ENCODE data around the gene MT1A. TPM values are rescaled to one million over a fixed set of nuclear protein-coding genes. Genes with fewer than 3 reads are reported as not detected.

The MT1A gene
- total and polyA plus RNA-seq, 2 donors (not counting 3 experiments of a cell fraction or from before 2014, with no cell fraction given) = 6.5 to 8.4 TPM

GRCh38 chr16:56645311-56645710, 6.8 kb downstream of the MT1A start:
- ChIA-PET CTCF (interaction anchor here (1.2 to 1.4 kb wide), 2 partner anchors 12 to 15 kb away, joined by 3 to 6 read pairs; partner anchors contain the start of gene MT1F), POLR2A (no interaction called here)
- no peaks in the 10 kb centered on the region for H4K20me1 ChIP-seq (replicated peaks; ENCODE audit: control insufficient read depth, extremely low read depth, insufficient read depth, low read length)
- H3K4me1 ChIP-seq (ENCODE audit: control insufficient read depth, extremely low read depth, insufficient read depth, low read length) = peaks cover 8% of the 10 kb centered on the region
- H3K9me1 ChIP-seq (replicated peaks; ENCODE audit: control insufficient read depth, extremely low read depth, insufficient read depth, low read length) = no peaks in the 10 kb centered on the region
- no peak overlapping the region for H2AFZ ChIP-seq (ENCODE audit: low read depth, low read length)
- no peak overlapping the region for H3K4me3 ChIP-seq (replicated peaks in 1 of 3; ENCODE audit: insufficient read depth in 1 of 3, low read depth in 1 of 3, low read length in 3 of 3)
- peak; percentile 34 for TF ChIP-seq EZH2 (IDR thresholded peaks at IDR 0.05; ENCODE audit: borderline replicate concordance, low read depth, low read length, severe bottlenecking)
- no peak for TF ChIP-seq GATA2 (IDR thresholded peaks at IDR 0.05; ENCODE audit: insufficient read depth, insufficient read length, low read depth, low read length)
- intact Hi-C loops (cut with micrococcal nuclease) (no loop called here), dilution Hi-C loops (cut with MboI; ENCODE audit: extremely low pct_ligation_motif_present, low sequenced_read_pairs) (no loop called here)
- H3K4me2 ChIP-seq (ENCODE audit: insufficient read depth, low read length) = no peak overlapping the region
- no peaks in the 10 kb centered on the region for H3K9me3 ChIP-seq (replicated peaks; ENCODE audit: control insufficient read depth, insufficient read depth, low read length)
- no peaks in the 10 kb centered on the region for H3K79me2 ChIP-seq (ENCODE audit: control insufficient read depth, insufficient read depth, low read length)
- no peak for FAIRE-seq
- H3K36me3 ChIP-seq (ENCODE audit: control insufficient read depth in 2 of 2, extremely low read depth in 1 of 2, insufficient read depth in 2 of 2, low read length in 2 of 2) = no peaks in the 10 kb centered on the region
- no peak overlapping the region for H3K9ac ChIP-seq (replicated peaks; ENCODE audit: extremely low read depth, insufficient read depth, low read length)
- peaks cover 44 to 68% of the 10 kb centered on the region in 2 experiments for H3K27me3 ChIP-seq (ENCODE audit: control insufficient read depth in 2 of 2, insufficient read depth in 2 of 2, low read length in 2 of 2)
- H3K27ac ChIP-seq (ENCODE audit: insufficient read depth, low read depth, low read length) = no peak overlapping the region
- no peak for DNase-seq (ENCODE audit: low read depth, low spot score)
- no TSS peak for BruUV-seq (replicated peaks)

- Histone ChIP-seq H3K9ac (replicated peaks; ENCODE audit: extremely low read depth, insufficient read depth, low read length) (no peak overlapping the region), H2AFZ (ENCODE audit: low read depth, low read length) (no peak overlapping the region), H3K27ac (ENCODE audit: insufficient read depth, low read depth, low read length) (no peak overlapping the region), H3K79me2 (ENCODE audit: control insufficient read depth, insufficient read depth, low read length) (no peaks in the 10 kb centered on the region), H3K27me3 (ENCODE audit: control insufficient read depth in 2 of 2, insufficient read depth in 2 of 2, low read length in 2 of 2) (peaks cover 44 to 69% of the 10 kb centered on the region in 2 experiments), H3K36me3 (ENCODE audit: control insufficient read depth in 2 of 2, extremely low read depth in 1 of 2, insufficient read depth in 2 of 2, low read length in 2 of 2) (no peaks in the 10 kb centered on the region), H3K9me3 (replicated peaks; ENCODE audit: control insufficient read depth, insufficient read depth, low read length) (no peaks in the 10 kb centered on the region), H3K4me3 (replicated peaks in 1 of 3; ENCODE audit: insufficient read depth in 1 of 3, low read depth in 1 of 3, low read length in 3 of 3) (no peak overlapping the region), H3K4me1 (ENCODE audit: control insufficient read depth, extremely low read depth, insufficient read depth, low read length) (peaks cover 8% of the 10 kb centered on the region), H3K9me1 (replicated peaks; ENCODE audit: control insufficient read depth, extremely low read depth, insufficient read depth, low read length) (no peaks in the 10 kb centered on the region), H4K20me1 (replicated peaks; ENCODE audit: control insufficient read depth, extremely low read depth, insufficient read depth, low read length) (no peaks in the 10 kb centered on the region), H3K4me2 (ENCODE audit: insufficient read depth, low read length) (no peak overlapping the region)
- ChIA-PET CTCF (interaction anchor here (0.6 to 1.4 kb wide), 3 partner anchors 11 to 144 kb away, joined by 3 to 6 read pairs (median 3); partner anchors contain the start of gene MT1F), POLR2A (no interaction called here)
- no TSS peak for BruUV-seq (replicated peaks)
- dilution Hi-C loops (cut with MboI; ENCODE audit: extremely low pct_ligation_motif_present, low sequenced_read_pairs) (no loop called here), intact Hi-C loops (cut with micrococcal nuclease) (no loop called here)
- FAIRE-seq = no peak
- DNase-seq (ENCODE audit: low read depth, low spot score) = no peak
- TF ChIP-seq MYC (IDR thresholded peaks at IDR 0.05; ENCODE audit: low read depth, low read length) (no peak), CTCF (IDR thresholded peaks at IDR 0.05; ENCODE audit: extremely low read depth in 1 of 2, insufficient read depth in 1 of 2, low read depth in 1 of 2, low read length in 2 of 2) (no peak), POLR2A (IDR thresholded peaks at IDR 0.05; ENCODE audit: low read depth, low read length) (no peak), JUN (IDR thresholded peaks at IDR 0.05; ENCODE audit: borderline replicate concordance, insufficient read depth, insufficient read length, low read depth) (no peak), MAX (IDR thresholded peaks at IDR 0.05; ENCODE audit: insufficient read depth, insufficient read length) (no peak), POLR2AphosphoS5 (IDR thresholded peaks at IDR 0.05; ENCODE audit: insufficient read depth, low read depth, low read length) (no peak), EZH2 (IDR thresholded peaks at IDR 0.05; ENCODE audit: borderline replicate concordance, low read depth, low read length, severe bottlenecking) (no peak)
These were observed 7.4 kb downstream of the MT1A start for GRCh38 chr16:56645838-56646237.
